Activated CD4-positive, alpha-beta T cell treated with anti-CD3 and anti-CD28 coated beads for 1 hour (primary cell): ENCODE data around the gene ABHD4.
"Not testable (repeated sequence)": the region's sequence is repeated elsewhere in the genome, so short reads cannot be mapped to it uniquely, and the experiment has no call there.

ENCODE experiments used
- DNase-seq: peaks from one replicate; pipeline ENCODE4 v3.0.0-alpha.2; 2020

Gene ABHD4

DNA sequence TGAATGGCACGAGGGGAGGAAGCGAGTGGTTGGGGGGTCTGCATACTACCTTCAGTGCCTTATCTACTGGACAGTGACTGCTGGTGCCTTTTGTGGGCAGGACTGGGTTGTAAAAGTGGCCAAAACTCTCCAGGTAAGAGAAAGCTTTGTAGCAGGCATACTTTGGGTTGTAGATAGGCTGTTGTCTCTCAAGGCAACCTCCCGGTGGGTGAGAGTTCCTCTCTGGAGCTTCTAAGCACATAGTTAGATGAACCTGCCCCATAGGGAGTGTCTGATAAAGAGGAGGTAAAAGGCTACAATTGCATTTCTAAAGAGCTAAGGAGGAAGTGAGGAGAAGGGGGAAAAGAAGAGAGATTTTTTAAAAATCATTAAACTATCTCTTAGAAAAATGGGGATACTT lies 4.9 kb upstream of the ABHD4 start:
- DNase-seq, result no peak

DNA sequence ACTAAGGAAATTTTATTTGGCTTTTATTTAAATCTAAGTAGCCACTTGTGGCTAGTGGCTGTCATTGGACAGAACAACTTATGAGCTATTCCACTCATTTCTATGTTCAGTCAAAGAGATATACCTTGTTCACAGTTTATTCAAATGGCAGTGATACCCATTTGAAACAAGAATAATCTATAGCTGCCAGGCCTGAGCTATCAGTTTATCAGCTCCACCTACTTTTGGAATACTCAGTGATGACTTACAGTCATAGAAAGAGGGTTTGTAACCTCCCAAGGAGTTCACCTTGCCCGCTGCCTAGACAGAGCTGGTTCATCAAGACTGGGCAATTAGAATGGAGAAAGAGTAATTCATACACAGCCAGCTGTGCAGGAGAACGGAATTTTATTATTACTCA lies 4.5 kb upstream of the ABHD4 start:
- DNase-seq, result no peak

DNA sequence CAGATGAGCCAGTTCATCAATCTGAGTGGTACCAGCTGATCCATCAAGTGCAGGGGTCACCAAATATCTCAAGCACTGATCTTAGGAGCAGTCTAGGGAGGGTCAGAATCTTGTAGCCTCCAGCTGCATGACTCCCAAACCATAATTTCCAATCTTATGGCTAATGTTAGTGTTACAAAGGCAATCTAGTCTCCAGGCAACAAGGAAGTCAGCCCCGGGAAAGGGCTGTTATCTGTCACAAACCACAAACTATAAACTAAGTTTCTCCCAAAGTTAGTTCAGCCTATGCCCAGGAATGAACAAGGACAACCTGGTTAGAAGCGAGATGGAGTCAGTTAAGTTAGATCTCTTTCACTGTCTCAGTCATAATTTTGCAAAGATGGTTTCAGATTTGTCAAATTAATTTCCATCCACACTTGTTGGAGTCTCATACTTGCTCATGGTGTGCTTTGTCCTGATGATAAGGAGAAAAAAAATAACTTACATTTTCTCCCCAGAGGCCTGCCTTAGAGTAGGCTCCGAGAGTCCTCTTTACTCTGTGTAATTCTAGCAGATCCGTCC lies 3.9 kb upstream of the ABHD4 start:
- DNase-seq, result no peak

DNA sequence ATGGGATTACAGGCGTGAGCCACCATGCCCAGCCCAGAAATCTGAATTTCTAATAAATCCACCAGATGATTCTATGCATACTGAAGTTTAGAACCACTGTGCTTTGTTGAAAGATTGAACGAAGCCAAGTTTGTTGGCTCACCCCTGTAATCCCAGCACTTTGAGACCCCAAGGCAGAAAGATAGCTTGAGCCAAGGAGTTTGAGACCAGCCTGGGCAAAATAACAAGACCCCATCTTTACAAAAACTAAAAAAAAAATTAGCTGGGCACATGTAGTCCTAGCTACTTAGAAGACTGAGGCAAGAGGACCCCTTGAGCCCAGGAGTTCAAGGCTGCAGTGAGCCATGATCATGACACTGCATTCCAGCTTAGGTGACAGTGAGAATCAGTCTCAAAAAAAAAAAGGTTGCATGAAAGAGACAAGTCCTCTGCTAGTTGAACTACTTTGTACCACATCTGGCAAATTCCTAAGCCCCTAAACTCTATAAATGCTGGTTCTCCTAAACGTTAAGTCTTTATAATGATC lies 1.7 kb upstream of the ABHD4 start:
- DNase-seq, result no peak

DNA sequence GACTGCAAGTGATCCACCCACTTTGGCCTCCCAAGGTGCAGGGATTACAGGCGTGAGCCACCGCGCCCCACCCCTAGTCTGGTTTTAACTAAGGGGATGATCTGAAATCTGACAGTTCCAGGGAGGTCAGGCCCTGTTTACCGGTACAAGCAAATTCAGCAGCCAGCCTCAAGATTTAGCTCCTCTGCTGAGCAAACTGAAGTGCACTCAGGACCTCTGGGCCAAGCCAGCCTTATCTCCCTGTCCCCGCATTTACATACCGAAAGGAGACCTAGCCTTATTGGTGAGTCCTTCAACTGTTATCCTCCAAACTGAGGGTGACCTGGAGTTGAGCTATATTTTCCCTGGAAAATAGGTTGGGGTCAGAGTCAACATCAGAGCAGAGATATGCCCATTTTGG lies 835 bp upstream of the ABHD4 start:
- no peak for DNase-seq

DNA sequence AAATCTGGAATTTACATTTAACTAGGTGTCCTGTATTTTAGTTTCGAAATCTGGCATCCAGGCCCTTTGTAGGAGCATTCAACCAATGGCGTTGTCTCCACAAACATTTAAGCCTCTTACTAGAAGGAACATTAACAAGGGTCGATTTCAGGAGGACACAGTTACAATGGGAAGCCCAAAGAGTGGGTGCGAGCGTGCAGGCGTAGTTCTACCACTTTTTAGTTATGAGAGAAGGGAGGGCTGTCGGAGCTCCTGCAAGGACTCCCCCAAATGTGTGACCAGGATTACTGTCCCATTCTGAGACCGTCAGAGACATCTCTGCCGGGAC lies 365 bp upstream of the ABHD4 start:
- DNase-seq, result no peak

DNA sequence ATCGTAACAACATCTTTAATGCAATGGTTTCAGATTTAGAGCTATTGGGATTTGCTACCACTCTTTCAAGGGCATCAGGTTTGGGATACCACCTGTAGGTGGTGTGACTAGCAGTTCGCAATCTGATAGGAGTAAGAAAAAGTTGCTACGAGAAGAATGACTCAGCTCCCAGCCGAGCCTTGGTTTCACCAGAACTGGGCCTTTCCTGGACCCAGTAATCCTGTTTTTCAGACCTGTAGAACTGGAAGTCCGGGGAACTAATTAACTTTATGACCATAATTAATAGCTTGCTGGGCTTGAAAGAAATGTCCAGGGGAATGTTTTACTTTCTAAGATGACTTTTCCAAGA lies 770 bp downstream of the ABHD4 start:
- no peak for DNase-seq

DNA sequence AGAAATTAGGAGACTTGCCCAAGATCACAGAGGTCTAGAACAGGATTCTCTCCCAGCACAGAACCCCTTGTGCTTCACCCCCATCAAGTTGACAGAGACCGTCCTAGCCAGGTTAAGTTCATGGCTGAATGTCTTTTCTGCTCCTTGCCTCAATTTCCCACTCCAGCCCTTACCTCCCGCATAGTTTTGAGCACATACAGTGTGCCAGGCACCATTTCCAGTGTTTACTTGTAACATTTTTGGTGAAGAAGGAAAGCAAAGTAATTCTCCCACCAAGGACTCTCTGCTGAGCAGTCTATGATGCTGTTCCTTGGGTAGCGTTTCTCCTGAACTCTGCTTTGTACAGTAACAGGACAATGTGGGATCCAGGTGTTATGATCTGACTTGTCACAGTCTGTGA lies 1.2 kb downstream of the ABHD4 start:
- no peak for DNase-seq

DNA sequence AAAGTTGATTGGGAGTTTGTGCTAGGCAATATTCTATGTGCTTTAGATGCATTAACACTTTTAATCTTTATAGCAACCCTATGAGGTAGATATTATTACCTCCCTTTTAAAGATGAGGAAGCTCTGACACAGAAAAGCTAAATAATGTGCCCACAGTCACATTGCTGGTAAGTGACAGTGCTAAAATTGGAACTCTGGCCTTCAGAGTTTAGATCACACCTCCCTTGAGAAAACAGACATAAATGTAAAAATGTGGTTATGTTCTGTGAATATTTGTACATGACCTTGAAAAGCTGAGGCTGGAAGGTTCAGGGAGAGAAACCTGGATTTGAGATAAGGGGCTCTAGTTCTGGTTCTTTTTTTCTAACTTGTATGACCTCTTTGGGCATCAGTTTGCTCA lies 1.9 kb downstream of the ABHD4 start:
- DNase-seq, result no peak

DNA sequence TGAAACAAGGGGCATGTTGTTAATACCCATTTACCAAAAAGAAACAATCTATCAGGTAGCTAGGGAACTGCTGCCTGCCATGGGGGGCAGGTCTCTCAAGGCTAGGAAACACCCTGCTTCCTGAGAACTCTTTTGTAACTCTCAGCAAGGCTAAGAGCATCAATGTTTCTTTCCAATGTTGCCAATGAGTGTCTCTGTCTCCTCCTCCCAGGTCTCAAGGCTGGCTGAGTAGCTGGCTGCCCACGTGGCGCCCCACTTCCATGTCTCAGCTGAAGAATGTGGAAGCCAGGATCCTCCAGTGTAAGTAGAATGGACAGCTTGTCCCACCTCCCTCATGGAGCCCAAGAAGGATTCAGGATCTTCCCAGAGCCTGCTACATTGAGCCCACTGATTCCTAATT lies 3.4 kb downstream of the ABHD4 start:
- no peak for DNase-seq

DNA sequence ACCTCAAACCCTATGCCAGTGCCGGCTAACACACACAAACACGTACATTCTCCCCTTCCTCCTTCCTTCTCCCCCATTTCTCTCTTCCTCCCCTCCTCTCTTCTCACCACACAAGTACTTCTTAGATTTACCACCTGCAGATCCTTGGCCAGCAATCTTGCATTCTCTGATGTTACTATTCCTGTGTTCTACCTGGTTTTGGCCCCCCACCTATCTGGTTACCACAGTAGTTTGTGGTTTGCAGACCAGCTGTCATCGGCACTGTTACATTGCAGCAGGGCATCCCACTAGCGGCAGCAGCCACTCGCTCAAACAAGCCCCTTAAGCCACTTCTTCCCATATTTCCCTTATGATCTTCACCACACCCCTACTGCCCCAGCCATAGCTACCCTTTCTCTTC lies 3.9 kb downstream of the ABHD4 start:
- DNase-seq, result no peak

DNA sequence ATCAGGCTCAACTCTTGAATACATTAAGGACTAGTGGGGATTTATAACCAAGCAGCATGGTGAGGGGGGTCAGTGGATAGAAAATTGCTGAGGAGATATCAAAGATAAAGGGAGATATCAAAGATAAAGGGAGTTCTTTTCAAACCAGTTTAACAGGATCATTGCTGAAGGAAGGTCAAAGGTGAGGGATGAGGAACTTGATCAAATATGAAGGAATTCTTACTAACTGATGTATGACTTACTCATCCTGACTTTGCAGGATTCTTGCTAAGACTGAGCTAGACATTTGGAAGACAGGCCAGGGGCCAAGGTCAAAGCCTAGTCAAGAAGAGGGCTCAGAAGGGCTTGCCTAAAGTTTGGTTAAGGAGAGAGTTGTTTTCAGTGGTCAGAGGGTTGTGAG lies 4.8 kb downstream of the ABHD4 start:
- no peak for DNase-seq

DNA sequence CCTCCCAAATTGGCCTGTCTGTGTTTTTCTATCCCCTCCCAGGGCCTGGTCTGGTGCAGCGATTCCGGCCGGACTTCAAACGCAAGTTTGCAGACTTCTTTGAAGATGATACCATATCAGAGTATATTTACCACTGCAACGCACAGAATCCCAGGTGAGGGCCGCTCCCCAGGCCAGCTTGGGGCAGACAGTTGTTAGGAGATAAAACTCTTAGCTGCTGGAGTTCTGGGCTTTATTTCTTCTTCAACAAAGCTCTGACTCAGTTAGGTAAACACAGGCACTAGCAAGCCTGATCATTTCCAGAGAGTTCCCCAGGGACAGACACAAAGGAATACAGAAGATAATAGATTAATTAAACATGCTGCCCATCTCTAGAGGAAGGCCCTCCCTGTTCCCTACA lies 8.3 kb downstream of the ABHD4 start:
- no peak for DNase-seq

DNA sequence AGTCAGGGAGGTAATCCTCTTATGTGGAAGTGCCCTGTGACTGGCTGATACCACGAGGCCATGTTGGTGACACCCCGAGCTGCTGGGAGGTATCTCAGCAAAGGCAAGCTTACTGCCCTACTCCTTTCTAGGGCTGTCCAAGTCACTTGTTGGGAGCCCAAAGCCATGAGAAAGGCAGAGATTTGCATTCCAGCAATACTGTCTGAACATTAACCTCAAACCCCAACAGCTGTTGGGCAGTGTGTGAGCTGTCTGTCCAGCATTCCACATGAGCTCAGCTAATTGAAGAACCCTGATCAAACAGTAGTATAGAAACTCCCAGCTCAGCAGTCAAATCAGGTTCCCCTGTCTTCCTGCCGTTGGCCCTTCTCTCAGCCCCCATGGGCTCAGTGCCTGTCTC lies 9.2 kb downstream of the ABHD4 start:
- DNase-seq, result no peak

DNA sequence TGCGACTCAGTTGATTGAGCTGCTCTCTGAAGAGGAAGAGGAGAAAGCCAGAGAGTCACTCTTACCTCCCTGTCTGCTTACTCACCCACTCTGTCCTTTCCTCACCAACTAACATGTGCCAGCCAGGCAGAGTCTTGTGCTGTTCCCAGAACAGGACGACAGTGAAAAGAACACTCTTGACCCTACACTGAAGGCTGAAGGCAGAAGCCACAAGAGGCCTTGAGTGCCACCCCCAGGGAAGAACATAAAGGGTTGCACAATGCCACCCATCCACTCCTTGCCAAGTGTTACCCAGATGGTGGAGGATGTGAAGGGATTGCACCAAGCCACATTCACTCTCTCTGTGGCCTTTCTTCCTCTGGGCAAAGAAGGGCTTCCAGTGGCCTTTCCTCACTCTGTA lies 12.8 kb downstream of the ABHD4 start:
- no peak for DNase-seq

DNA sequence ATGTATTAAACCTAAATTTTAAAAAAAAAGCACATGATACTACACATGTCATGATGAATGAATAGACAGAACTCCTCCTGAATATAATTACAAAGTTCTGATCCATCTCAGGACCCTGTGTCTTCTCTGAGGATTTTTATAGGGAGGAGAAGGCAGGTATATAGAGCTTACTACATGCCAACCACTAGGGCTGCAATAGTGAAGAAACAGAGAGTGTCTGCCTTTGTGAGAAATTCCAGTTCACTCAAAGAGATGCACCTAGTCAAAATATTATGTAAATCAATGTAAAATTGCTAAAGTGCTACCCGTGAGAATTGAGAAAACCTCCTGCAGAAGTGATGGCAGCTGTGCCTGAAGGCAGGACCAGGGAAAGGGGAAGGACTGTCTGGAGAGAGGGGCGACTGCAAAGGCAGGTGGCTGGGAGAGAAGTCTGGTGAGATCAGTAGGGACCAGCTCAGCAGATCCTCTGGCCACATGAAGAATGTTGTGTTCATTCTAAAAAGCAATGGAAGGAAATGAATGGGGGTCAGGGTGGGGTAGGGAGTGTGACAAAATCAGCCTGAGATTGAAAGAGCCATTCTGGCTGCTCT lies 15.1 kb downstream of the ABHD4 start:
- DNase-seq, result no peak

DNA sequence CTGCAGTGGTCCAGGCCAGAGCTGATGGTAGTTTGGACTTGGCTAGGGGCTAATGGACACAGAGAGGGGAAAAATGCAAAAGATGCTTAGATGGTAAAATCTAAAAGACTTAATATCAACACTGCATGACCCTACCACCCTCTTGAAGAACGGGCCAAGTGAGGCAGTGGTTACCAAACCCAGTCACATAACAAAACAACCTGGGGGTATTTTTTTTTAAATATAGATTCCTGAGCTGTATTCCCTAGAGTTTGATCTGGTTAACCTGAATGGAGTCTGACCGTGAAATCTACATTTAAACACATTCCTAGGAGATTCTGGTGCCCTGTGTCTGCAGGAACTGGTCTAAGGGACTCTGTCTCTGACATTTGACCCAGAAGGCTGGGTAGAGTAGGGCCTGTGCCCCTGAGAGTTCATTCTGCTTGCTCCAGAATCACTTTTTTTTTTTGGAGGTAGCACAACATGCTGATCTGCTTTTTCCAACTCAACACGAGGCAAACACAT lies 15.7 kb downstream of the ABHD4 start:
- no peak for DNase-seq

DNA sequence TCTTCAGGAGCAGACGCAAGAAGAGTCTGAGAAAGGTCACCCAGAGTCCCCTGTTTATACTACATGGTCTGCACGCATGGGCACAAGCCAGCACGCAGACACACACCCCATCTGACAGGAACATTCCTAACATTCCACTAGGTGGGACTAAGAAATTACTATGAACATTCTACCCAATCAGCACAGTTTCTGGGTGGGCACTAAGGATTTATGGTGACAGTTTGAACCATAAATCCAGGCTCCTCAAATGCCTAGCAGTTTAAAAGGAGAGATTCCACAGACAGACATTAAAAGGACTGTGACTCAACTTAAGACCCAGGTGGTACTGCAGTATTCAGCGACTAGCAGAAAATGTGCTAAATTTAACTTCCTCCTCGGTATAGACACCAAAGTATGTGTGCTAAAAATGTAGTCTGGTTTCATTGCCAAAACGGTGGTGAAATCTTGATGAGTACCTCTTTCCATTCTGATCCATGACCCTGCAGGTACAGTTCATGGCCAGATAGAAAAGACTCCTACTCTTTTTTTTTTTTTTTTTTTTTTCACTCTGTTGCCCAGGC lies 16.2 kb downstream of the ABHD4 start:
- DNase-seq, result no peak

DNA sequence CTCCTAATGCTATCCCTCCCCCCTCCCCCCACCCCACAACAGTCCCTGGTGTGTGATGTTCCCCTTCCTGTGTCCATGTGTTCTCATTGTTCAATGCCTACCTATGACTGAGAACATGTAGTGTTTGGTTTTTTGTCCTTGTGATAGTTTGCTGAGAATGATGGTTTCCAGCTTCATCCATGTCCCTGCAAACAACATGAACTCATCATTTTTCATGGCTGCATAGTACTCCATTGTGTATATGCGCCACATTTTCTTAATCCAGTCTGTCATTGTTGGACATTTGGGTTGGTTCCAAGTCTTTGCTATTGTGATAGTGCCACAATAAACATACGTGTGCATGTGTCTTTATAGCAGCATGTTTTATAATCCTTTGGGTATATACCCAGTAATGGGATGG lies 17.7 kb downstream of the ABHD4 start:
- DNase-seq, result not testable (repeated sequence)

DNA sequence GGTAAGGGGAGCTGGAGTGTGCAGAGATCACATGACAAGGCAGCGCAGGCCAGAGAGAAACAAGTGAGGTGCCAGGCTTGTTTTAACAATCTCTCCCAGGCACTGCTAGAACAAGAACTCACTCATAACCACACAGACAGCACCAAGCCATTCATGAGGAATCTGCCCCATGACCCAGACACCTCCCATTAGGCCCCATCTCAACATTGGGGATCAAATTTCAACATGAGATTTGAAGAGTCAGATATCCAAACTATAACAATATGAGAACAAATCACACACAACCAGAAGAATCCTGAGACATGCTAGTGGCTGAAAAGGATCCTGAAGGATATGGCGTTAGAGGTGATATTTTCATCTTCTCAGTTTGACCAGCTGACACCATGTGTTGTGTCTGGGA lies 24.2 kb downstream of the ABHD4 start:
- DNase-seq, result no peak

DNA sequence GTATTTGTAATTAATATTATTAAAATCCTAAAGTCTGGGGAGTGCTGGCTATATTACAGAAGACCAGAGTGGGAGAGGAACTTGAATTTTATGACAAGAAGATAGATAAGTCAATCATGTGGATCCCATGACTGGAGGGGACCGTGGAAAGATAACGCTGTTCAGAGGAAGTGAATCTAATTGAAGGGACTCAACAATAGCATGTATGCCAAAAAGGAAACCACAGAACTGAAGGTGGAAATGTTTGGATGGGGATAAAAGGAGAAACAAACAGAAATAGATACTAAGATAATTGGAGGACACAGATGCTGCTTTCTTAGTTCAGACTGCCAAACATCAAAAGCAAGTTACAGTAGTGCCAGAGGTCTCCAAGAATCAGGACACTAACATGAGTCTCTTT lies 24.9 kb downstream of the ABHD4 start:
- no peak for DNase-seq

DNA sequence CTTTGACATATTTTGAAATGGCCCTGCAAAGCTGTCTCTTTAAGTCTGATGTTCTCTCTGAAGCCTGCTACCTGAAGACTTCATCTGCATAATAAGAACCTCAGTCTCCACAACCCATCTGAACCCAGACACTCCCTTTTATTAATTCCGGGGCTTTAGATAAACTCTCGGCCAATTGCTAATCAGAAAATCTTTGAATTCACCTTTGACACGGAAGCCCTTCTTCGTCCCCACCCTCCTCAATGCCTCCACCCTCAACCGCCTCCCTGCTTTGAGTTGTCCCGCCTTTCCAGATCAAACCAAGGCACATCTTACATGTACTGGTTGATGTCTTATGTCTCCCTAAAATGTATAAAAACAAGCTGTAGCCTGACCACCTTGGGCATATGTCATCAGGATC lies 28.5 kb downstream of the ABHD4 start:
- no peak for DNase-seq

DNA sequence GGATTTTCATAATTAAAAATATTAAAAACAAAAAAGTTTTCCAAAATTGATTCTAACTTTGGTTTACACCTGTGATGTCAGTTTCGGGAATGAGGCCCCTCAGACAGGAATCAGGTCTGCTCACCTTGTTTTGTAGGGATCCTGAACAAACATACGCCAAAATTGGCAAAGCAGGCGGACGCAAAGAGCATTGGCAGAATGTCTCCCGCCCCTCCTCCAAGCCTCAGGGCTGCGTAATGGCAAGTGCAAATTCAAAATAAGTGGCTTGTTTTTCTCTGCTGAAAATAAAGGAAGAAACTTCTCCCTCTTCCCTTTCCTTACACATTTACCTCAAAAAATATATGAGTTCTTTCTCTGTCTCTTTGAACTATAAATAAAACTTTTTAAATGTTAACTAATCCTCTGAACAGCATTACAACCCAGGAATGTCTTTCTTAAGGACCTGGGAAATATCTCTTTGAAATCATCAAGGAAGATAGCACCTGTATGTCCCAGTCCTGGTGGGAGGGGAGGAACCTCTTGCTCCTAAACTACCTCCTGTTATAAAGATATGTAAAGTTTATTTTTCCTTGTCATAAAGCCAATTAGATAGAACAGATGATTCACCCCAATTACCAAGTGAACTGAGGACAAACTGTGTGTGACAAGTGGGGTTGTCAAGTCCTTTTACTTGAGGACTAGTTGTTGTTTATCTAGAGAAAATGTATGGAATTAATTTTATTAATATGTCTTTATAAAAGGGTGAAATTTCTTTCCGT lies 29.6 kb downstream of the ABHD4 start:
- no peak for DNase-seq

DNA sequence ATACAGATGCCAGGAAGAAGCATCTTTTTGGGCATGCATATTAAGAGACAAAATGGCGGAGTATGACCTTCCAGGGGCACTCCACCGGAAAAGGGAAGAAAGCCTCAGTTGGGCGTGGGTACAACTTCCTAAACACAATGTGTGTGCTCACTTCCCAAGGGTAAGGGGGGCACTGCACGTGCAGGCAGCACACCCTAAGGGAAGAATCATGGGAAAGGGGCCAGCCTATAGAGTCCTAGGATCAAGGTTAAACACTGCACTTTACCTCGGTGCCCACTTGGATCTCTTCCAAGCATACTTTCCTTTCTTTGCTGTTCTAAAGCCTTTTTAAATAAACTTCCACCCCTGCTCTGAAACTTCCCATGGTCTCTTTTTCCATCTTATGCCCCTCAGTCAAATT lies 31.3 kb downstream of the ABHD4 start:
- DNase-seq, result no peak
